Natural killer cell (primary cell): ENCODE results near the gene DACT3. TPM values are rescaled to one million over a fixed set of nuclear protein-coding genes. Genes with fewer than 3 reads are reported as not detected.

ENCODE experiments used
- ATAC-seq, 3 donors: fragments of 150-1000 bp in 2 of 3; fragments of 200-7000 bp in 1 of 3; cut with Tn5 transposase; 1 replicate in 1 of 3; 2 replicates in 2 of 3; pipeline ENCODE4 v1.10.0; 2021; ENCODE audit warnings: mild to moderate bottlenecking in 2 of 3, moderate library complexity in 2 of 3
- DNase-seq, 2 donors: peaks; one replicate each; pipeline versions ENCODE4 v3.0.0 to v3.0.0-alpha.2; 2013 to 2021; ENCODE audit warnings: mixed read lengths in 1 of 2
- H3K27ac ChIP-seq: one replicate; pipeline ENCODE4 v1.5.1; 2013; ENCODE audit warnings: mild to moderate bottlenecking, low read length
- H3K27me3 ChIP-seq: one replicate; pipeline ENCODE4 v1.6.1; 2013; ENCODE audit warnings: low read length; ENCODE audit not compliant: control insufficient read depth, insufficient read depth
- H3K36me3 ChIP-seq: one replicate; pipeline ENCODE4 v1.6.1; 2013; ENCODE audit warnings: low read length; ENCODE audit not compliant: control insufficient read depth, insufficient read depth
- H3K4me1 ChIP-seq: one replicate; pipeline ENCODE4 v1.6.1; 2013; ENCODE audit warnings: low read length; ENCODE audit not compliant: control insufficient read depth, insufficient read depth
- H3K4me3 ChIP-seq: one replicate; pipeline ENCODE4 v1.5.1; 2013; ENCODE audit warnings: low read length
- H3K9me3 ChIP-seq: one replicate; pipeline ENCODE4 v1.6.1; 2013; ENCODE audit warnings: low read length; ENCODE audit not compliant: control insufficient read depth, insufficient read depth
- H3K27ac Mint-ChIP-seq, 2 donors: one replicate each; pipeline ENCODE4 v1.8.0; 2022; ENCODE audit warnings: mild to moderate bottlenecking in 2 of 2, mixed read lengths in 2 of 2, moderate library complexity in 1 of 2
- H3K27me3 Mint-ChIP-seq, 2 donors: one replicate each; pipeline ENCODE4 v1.8.0; 2022; ENCODE audit warnings: low read depth in 2 of 2, mixed read lengths in 2 of 2
- H3K36me3 Mint-ChIP-seq: one replicate; pipeline ENCODE4 v1.8.0; 2022; ENCODE audit warnings: mixed read lengths
- H3K4me1 Mint-ChIP-seq, 2 donors: one replicate each; pipeline ENCODE4 v1.8.0; 2022; ENCODE audit warnings: mixed read lengths in 2 of 2
- H3K4me3 Mint-ChIP-seq: one replicate; pipeline ENCODE4 v1.8.0; 2022; ENCODE audit warnings: mild to moderate bottlenecking, moderate library complexity, mixed read lengths
- H3K9me3 Mint-ChIP-seq, 2 donors: one replicate each; pipeline ENCODE4 v1.8.0; 2022; ENCODE audit warnings: mixed read lengths in 2 of 2
- CTCF ChIP-seq: fragments of 200-600 bp; IDR thresholded peaks from one replicate; pipeline ENCODE4 v1.8.0; 2022; ENCODE audit warnings: antibody characterized with exemption
- WGBS: methylation state at CpG from one replicate; pipeline ENCODE4 v1.1.7; 2013; ENCODE audit warnings: missing lambda C conversion rate; ENCODE audit not compliant: insufficient coverage; 5-methylcytosine and 5-hydroxymethylcytosine counted together
- intact Hi-C: fragments of 100-400 bp; cut with micrococcal nuclease; formaldehyde crosslinking; loops from one replicate; pipeline ENCODE4 v1.14.2; 2022
- total RNA-seq, 4 donors: library from RNA; stranded (reverse); fragments of 120-200 nt in 1 of 4; gene quantifications; one replicate each; pipeline versions ENCODE4 v1.2.3 to v1.2.4, GENCODE V29; 2013 to 2022

The DACT3 gene
- under 1 TPM in 2 of 3 donors, not detected in 1; 0.14 to 0.20 TPM for total RNA-seq
- total RNA-seq (2013), result 0.11 TPM

DNA sequence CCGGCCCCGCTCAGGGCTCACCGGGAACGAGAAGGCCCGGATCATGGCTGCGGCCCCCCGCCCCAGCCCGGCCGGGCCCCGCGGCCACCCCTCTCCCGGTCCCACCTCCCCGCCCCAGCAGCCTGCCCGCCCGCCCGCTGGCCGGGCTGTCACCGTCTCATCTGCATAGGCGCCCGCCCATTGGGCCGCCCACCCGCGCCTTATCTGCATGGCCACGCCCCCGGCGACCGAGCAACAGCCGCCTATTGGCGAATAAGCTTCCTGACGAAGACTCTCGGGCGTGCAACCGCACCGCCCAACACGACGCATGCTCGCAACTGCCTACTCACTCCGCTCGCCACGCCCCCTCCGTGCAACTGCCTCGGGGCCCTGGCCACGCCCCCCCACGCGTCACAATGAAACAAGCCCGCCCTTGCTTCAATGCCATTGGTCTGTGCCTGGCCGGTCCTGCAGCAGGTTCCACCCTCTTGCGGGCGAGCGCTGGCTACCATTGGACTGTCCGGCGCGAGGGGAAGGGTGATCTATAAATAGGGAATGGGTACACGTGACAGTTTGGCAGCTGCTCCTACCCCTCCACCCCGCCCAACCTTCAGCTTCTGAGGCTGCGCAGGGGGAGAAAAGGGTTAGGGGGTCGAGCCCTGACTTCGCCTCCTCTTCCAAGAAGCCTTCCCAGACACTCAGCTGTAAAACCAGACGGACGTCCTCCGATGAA lies at the start of gene DACT3:
DACT3 (minus strand) TSS at position 163 of the 712 bp plus-strand sequence; CDS start at position 45, 118 bp downstream.
- no peaks in the 10 kb centered on the region for H3K9me3 ChIP-seq
- H3K27ac ChIP-seq, result peak within 1 kb of the TSS; percentile 53
- H3K27ac Mint-ChIP-seq, result peak within 1 kb of the TSS; percentile 80 to 88
- H3K4me1 ChIP-seq, result peaks cover 29% of the 10 kb centered on the region
- WGBS, result under 1% methylated on average over 54 of the region's 61 CpGs
- peaks cover 16 to 32% of the 10 kb centered on the region in 2 donors for H3K4me1 Mint-ChIP-seq
- DNase-seq (peak; percentile 100), ATAC-seq (peak; percentile 85 to 96 (median 90))
- peak within 1 kb of the TSS; percentile 37 for H3K4me3 ChIP-seq
- H3K27me3 Mint-ChIP-seq, result peaks cover 17 to 24% of the 10 kb centered on the region in 2 donors
- TF ChIP-seq CTCF, result no peak
- intact Hi-C loops, result loop anchor here (1.0 kb wide), 2 partner anchors 27 to 56 kb away; partner anchors contain the start of gene PRKD2
- peaks cover 28% of the 10 kb centered on the region for H3K27me3 ChIP-seq
- peak within 1 kb of the TSS; percentile 91 for H3K4me3 Mint-ChIP-seq
- no peaks in the 10 kb centered on the region for H3K36me3 ChIP-seq
- no peaks in the 10 kb centered on the region for H3K9me3 Mint-ChIP-seq
- no peaks in the 10 kb centered on the region for H3K36me3 Mint-ChIP-seq

DNA sequence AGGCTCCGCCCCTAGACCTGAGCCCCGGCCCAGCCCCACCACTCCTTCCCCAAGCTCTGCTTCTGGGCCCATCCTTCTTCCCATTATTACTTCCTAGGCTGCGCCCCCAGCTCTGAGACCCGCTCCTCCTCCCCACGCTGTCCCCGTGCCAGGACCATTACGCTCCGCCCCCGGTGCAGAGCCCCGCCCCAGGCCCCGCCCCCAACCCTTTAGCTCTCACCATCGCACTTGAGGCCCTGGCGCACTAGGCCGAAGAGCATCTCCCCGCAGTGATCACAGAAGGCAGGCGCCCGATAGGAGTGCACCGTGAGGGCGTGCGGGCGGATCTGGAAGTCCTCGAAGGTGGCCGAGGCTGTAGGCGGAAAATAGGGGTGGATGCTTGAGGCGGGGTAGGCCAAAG lies 49.7 kb upstream of the DACT3 start:
- peak overlapping the region; percentile 19 to 26 for H3K27ac Mint-ChIP-seq
- H3K27ac ChIP-seq, result no peak overlapping the region

DNA sequence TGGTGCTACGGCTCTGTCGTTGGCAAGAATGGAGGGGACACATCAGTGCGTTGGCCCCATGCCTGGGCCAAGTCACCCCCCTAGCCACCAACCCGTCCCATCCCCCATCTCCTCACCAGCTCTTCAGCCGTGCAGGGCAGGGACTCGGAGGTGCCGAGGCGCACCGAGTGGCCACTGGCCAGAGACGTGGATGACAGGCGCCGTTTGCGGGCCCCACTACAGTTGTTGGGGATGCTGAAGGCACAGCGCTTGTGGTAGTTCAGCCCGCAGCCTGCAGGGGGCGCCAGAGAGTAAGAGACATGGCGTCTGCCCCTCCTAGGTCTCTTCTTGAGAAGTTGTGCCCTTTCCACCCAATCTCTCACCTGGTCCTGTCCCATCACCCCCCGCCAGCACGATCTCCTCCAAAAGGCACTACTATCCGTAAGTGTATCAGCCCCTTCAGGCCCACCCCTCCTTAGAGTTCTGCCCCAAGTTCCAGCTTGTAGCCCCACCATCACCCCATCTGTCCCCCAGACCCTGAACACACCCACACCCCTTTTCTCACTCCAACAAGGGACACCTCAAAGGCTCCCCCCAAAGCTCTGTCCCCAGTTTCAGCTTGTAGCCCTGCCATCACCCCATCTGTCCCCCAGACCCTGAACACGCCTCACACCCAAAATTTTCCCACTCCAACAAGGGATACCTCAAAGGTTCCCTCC lies 43.5 kb upstream of the DACT3 start:
- peak; percentile 97 for TF ChIP-seq CTCF
- Histone ChIP-seq H3K4me1 (peaks cover 7% of the 10 kb centered on the region), H3K27me3 (no peaks in the 10 kb centered on the region), H3K27ac (no peak overlapping the region), H3K4me3 (no peak overlapping the region), H3K36me3 (peaks cover 79% of the 10 kb centered on the region), H3K9me3 (no peaks in the 10 kb centered on the region)
- intact Hi-C loops, result loop anchor here (1.0 kb wide), 1 partner anchor 24 kb away; no protein-coding TSS in a partner anchor
- no peak overlapping the region for H3K4me3 Mint-ChIP-seq
- DNase-seq (peak; percentile 87 to 89), ATAC-seq (peak; percentile 91 to 99 (median 94))
- 38% methylated on average over 21 of the region's 21 CpGs for WGBS
- no peaks in the 10 kb centered on the region for H3K27me3 Mint-ChIP-seq
- H3K36me3 Mint-ChIP-seq, result peaks cover 7% of the 10 kb centered on the region
- H3K9me3 Mint-ChIP-seq, result no peaks in the 10 kb centered on the region
- H3K4me1 Mint-ChIP-seq, result peaks cover 12 to 23% of the 10 kb centered on the region in 2 donors
- peak overlapping the region; percentile 83 to 84 for H3K27ac Mint-ChIP-seq

More for the DNA sequence above, 49.7 kb upstream of the DACT3 start:
- Mint-ChIP-seq H3K36me3 (peaks cover 7% of the 10 kb centered on the region), H3K4me1 (peaks cover 22 to 40% of the 10 kb centered on the region in 2 donors), H3K27me3 (no peaks in the 10 kb centered on the region), H3K9me3 (no peaks in the 10 kb centered on the region), H3K4me3 (no peak overlapping the region)
- DNase-seq (no peak), ATAC-seq (no peak)
- peaks cover 47% of the 10 kb centered on the region for H3K36me3 ChIP-seq
- H3K4me3 ChIP-seq, result no peak overlapping the region
- H3K4me1 ChIP-seq, result peaks cover 19% of the 10 kb centered on the region
- intact Hi-C loops, result no loop called here
- 93% methylated on average over 25 of the region's 25 CpGs for WGBS
- no peak for TF ChIP-seq CTCF
- no peaks in the 10 kb centered on the region for H3K9me3 ChIP-seq
- no peaks in the 10 kb centered on the region for H3K27me3 ChIP-seq
